Measurements from ENCODE around the gene MCC. TPM values are rescaled to one million over a fixed set of nuclear protein-coding genes. Genes with fewer than 3 reads are reported as not detected.

MCC gene
- total RNA-seq, 2 experiments from 2014 or later = 0.62 to 0.81 TPM

- no peaks in the 10 kb centered on the region for H3K36me3 Mint-ChIP-seq (ENCODE audit: low read depth)
- CTCF ChIA-PET = no interaction called here
- no peaks in the 10 kb centered on the region for H3K9me3 Mint-ChIP-seq
- no peak for DNase-seq
- H3K4me3 Mint-ChIP-seq = no peak overlapping the region
- H3K27ac Mint-ChIP-seq = no peak overlapping the region
- intact Hi-C loops (cut with micrococcal nuclease) = no loop called here
- no peaks in the 10 kb centered on the region for H3K4me1 Mint-ChIP-seq (ENCODE audit: low read depth)
- H3K27me3 Mint-ChIP-seq (ENCODE audit: low read depth) = no peaks in the 10 kb centered on the region
These were observed 285.2 kb downstream of the MCC start for GRCh38 chr5:113202746-113203716.

- no peak overlapping the region for H3K4me3 Mint-ChIP-seq
- H3K36me3 Mint-ChIP-seq (ENCODE audit: low read depth) = no peaks in the 10 kb centered on the region
- no peak for DNase-seq
- H3K27me3 Mint-ChIP-seq (ENCODE audit: low read depth) = no peaks in the 10 kb centered on the region
- H3K4me1 Mint-ChIP-seq (ENCODE audit: low read depth) = no peaks in the 10 kb centered on the region
- CTCF ChIA-PET = no interaction called here
- no peak overlapping the region for H3K27ac Mint-ChIP-seq
- H3K9me3 Mint-ChIP-seq = no peaks in the 10 kb centered on the region
- intact Hi-C loops (cut with micrococcal nuclease) = no loop called here
These were observed 286.0 kb downstream of the MCC start for GRCh38 chr5:113202287-113202686.

GRCh38 chr5:113201715-113202114 is 286.5 kb downstream of the MCC start:
- CTCF ChIA-PET = no interaction called here
- H3K36me3 Mint-ChIP-seq (ENCODE audit: low read depth) = no peaks in the 10 kb centered on the region
- no peaks in the 10 kb centered on the region for H3K27me3 Mint-ChIP-seq (ENCODE audit: low read depth)
- H3K4me3 Mint-ChIP-seq = no peak overlapping the region
- no peak overlapping the region for H3K27ac Mint-ChIP-seq
- no peaks in the 10 kb centered on the region for H3K9me3 Mint-ChIP-seq
- no peaks in the 10 kb centered on the region for H3K4me1 Mint-ChIP-seq (ENCODE audit: low read depth)
- DNase-seq = no peak
- intact Hi-C loops (cut with micrococcal nuclease) = no loop called here

GRCh38 chr5:113199122-113199905 is 288.9 kb downstream of the MCC start:
- Mint-ChIP-seq H3K4me3 (no peak overlapping the region), H3K27me3 (ENCODE audit: low read depth) (no peaks in the 10 kb centered on the region), H3K27ac (no peak overlapping the region), H3K9me3 (no peaks in the 10 kb centered on the region), H3K4me1 (ENCODE audit: low read depth) (no peaks in the 10 kb centered on the region), H3K36me3 (ENCODE audit: low read depth) (no peaks in the 10 kb centered on the region)
- no peak for DNase-seq
- intact Hi-C loops (cut with micrococcal nuclease) = no loop called here
- CTCF ChIA-PET = interaction anchor here (0.6 kb wide), 1 partner anchor 75 kb away, joined by 3 read pairs; no protein-coding TSS in a partner anchor

GRCh38 chr5:113197456-113198200 is 290.6 kb downstream of the MCC start:
- Mint-ChIP-seq H3K9me3 (peaks cover 2% of the 10 kb centered on the region), H3K4me1 (ENCODE audit: low read depth) (no peaks in the 10 kb centered on the region), H3K36me3 (ENCODE audit: low read depth) (no peaks in the 10 kb centered on the region), H3K4me3 (no peak overlapping the region), H3K27me3 (ENCODE audit: low read depth) (no peaks in the 10 kb centered on the region), H3K27ac (no peak overlapping the region)
- intact Hi-C loops (cut with micrococcal nuclease) = no loop called here
- DNase-seq = no peak
- CTCF ChIA-PET = no interaction called here

GRCh38 chr5:113195771-113196170 is 292.5 kb downstream of the MCC start:
- H3K36me3 Mint-ChIP-seq (ENCODE audit: low read depth) = no peaks in the 10 kb centered on the region
- intact Hi-C loops (cut with micrococcal nuclease) = no loop called here
- no peaks in the 10 kb centered on the region for H3K27me3 Mint-ChIP-seq (ENCODE audit: low read depth)
- CTCF ChIA-PET = no interaction called here
- no peak for DNase-seq
- no peak overlapping the region for H3K27ac Mint-ChIP-seq
- no peaks in the 10 kb centered on the region for H3K4me1 Mint-ChIP-seq (ENCODE audit: low read depth)
- H3K9me3 Mint-ChIP-seq = peaks cover 2% of the 10 kb centered on the region
- H3K4me3 Mint-ChIP-seq = no peak overlapping the region

- H3K4me1 Mint-ChIP-seq (ENCODE audit: low read depth) = no peaks in the 10 kb centered on the region
- intact Hi-C loops (cut with micrococcal nuclease) = no loop called here
- H3K36me3 Mint-ChIP-seq (ENCODE audit: low read depth) = no peaks in the 10 kb centered on the region
- no peak overlapping the region for H3K4me3 Mint-ChIP-seq
- H3K9me3 Mint-ChIP-seq = peaks cover 2% of the 10 kb centered on the region
- DNase-seq = no peak
- CTCF ChIA-PET = no interaction called here
- H3K27me3 Mint-ChIP-seq (ENCODE audit: low read depth) = no peaks in the 10 kb centered on the region
- no peak overlapping the region for H3K27ac Mint-ChIP-seq
These were observed 293.0 kb downstream of the MCC start for GRCh38 chr5:113195251-113195650.

- peaks cover 2% of the 10 kb centered on the region for H3K9me3 Mint-ChIP-seq
- H3K4me1 Mint-ChIP-seq (ENCODE audit: low read depth) = no peaks in the 10 kb centered on the region
- no peak for DNase-seq
- no peaks in the 10 kb centered on the region for H3K27me3 Mint-ChIP-seq (ENCODE audit: low read depth)
- intact Hi-C loops (cut with micrococcal nuclease) = no loop called here
- H3K4me3 Mint-ChIP-seq = no peak overlapping the region
- no peak overlapping the region for H3K27ac Mint-ChIP-seq
- no peaks in the 10 kb centered on the region for H3K36me3 Mint-ChIP-seq (ENCODE audit: low read depth)
- CTCF ChIA-PET = no interaction called here
These were observed 293.7 kb downstream of the MCC start for GRCh38 chr5:113194591-113194990.

GRCh38 chr5:113194125-113194524 is 294.1 kb downstream of the MCC start:
- CTCF ChIA-PET = no interaction called here
- intact Hi-C loops (cut with micrococcal nuclease) = no loop called here
- no peaks in the 10 kb centered on the region for H3K27me3 Mint-ChIP-seq (ENCODE audit: low read depth)
- DNase-seq = no peak
- H3K4me3 Mint-ChIP-seq = no peak overlapping the region
- no peak overlapping the region for H3K27ac Mint-ChIP-seq
- no peaks in the 10 kb centered on the region for H3K4me1 Mint-ChIP-seq (ENCODE audit: low read depth)
- H3K9me3 Mint-ChIP-seq = peaks cover 2% of the 10 kb centered on the region
- H3K36me3 Mint-ChIP-seq (ENCODE audit: low read depth) = no peaks in the 10 kb centered on the region

GRCh38 chr5:113193311-113193978 is 294.8 kb downstream of the MCC start:
- H3K27me3 Mint-ChIP-seq (ENCODE audit: low read depth) = no peaks in the 10 kb centered on the region
- no peak overlapping the region for H3K4me3 Mint-ChIP-seq
- H3K27ac Mint-ChIP-seq = no peak overlapping the region
- CTCF ChIA-PET = interaction anchor here (0.6 kb wide), 1 partner anchor 25 kb away, joined by 3 read pairs; no protein-coding TSS in a partner anchor
- no peaks in the 10 kb centered on the region for H3K36me3 Mint-ChIP-seq (ENCODE audit: low read depth)
- peaks cover 2% of the 10 kb centered on the region for H3K9me3 Mint-ChIP-seq
- intact Hi-C loops (cut with micrococcal nuclease) = no loop called here
- DNase-seq = no peak
- H3K4me1 Mint-ChIP-seq (ENCODE audit: low read depth) = no peaks in the 10 kb centered on the region

GRCh38 chr5:113192541-113192940 is 295.7 kb downstream of the MCC start:
- DNase-seq = no peak
- no peaks in the 10 kb centered on the region for H3K4me1 Mint-ChIP-seq (ENCODE audit: low read depth)
- H3K4me3 Mint-ChIP-seq = no peak overlapping the region
- no peak overlapping the region for H3K27ac Mint-ChIP-seq
- CTCF ChIA-PET = interaction anchor here (0.7 kb wide), 1 partner anchor 11 kb away, joined by 3 read pairs; no protein-coding TSS in a partner anchor
- intact Hi-C loops (cut with micrococcal nuclease) = no loop called here
- no peaks in the 10 kb centered on the region for H3K36me3 Mint-ChIP-seq (ENCODE audit: low read depth)
- H3K9me3 Mint-ChIP-seq = peaks cover 2% of the 10 kb centered on the region
- no peaks in the 10 kb centered on the region for H3K27me3 Mint-ChIP-seq (ENCODE audit: low read depth)

- intact Hi-C loops (cut with micrococcal nuclease) = no loop called here
- H3K9me3 Mint-ChIP-seq = peaks cover 2% of the 10 kb centered on the region
- no peaks in the 10 kb centered on the region for H3K27me3 Mint-ChIP-seq (ENCODE audit: low read depth)
- no peaks in the 10 kb centered on the region for H3K36me3 Mint-ChIP-seq (ENCODE audit: low read depth)
- DNase-seq = no peak
- H3K4me1 Mint-ChIP-seq (ENCODE audit: low read depth) = no peaks in the 10 kb centered on the region
- CTCF ChIA-PET = no interaction called here
- no peak overlapping the region for H3K4me3 Mint-ChIP-seq
- no peak overlapping the region for H3K27ac Mint-ChIP-seq
These were observed 297.9 kb downstream of the MCC start for GRCh38 chr5:113190347-113190746.

Measured in activated naive CD4-positive, alpha-beta T cell treated with anti-CD3 and anti-CD28 coated beads for 36 hours (primary cell).